Measurements from ENCODE around the gene DYNC2I2.

Gene DYNC2I2

GRCh38 chr9:128634111-128634510, 22.5 kb downstream of the DYNC2I2 start:
- Histone ChIP-seq H3K36me3 (ENCODE audit: insufficient read depth, low read length) (peaks cover 49% of the 10 kb centered on the region), H3K27me3 (ENCODE audit: control insufficient read depth in 1 of 2, insufficient read depth in 2 of 2, low read length in 2 of 2) (no peaks in the 10 kb centered on the region), H3K4me3 (ENCODE audit: low read depth in 1 of 2, low read length in 2 of 2) (no peak overlapping the region), H3K9ac (ENCODE audit: low read length) (no peak overlapping the region), H3K27ac (ENCODE audit: low read depth, low read length) (no peak overlapping the region), H3K9me3 (ENCODE audit: low read length) (no peaks in the 10 kb centered on the region), H3K4me1 (ENCODE audit: insufficient read depth, low read length) (peaks cover 17% of the 10 kb centered on the region)

GRCh38 chr9:128633601-128634000, 23.0 kb downstream of the DYNC2I2 start:
- Histone ChIP-seq H3K27me3 (ENCODE audit: control insufficient read depth in 1 of 2, insufficient read depth in 2 of 2, low read length in 2 of 2) (no peaks in the 10 kb centered on the region), H3K9me3 (ENCODE audit: low read length) (no peaks in the 10 kb centered on the region), H3K27ac (ENCODE audit: low read depth, low read length) (no peak overlapping the region), H3K36me3 (ENCODE audit: insufficient read depth, low read length) (peaks cover 54% of the 10 kb centered on the region), H3K4me3 (ENCODE audit: low read depth in 1 of 2, low read length in 2 of 2) (no peak overlapping the region), H3K9ac (ENCODE audit: low read length) (no peak overlapping the region), H3K4me1 (ENCODE audit: insufficient read depth, low read length) (peaks cover 21% of the 10 kb centered on the region)

- no peak overlapping the region for H3K9ac ChIP-seq (ENCODE audit: low read length)
- no peaks in the 10 kb centered on the region for H3K9me3 ChIP-seq (ENCODE audit: low read length)
- no peaks in the 10 kb centered on the region for H3K27me3 ChIP-seq (ENCODE audit: control insufficient read depth in 1 of 2, insufficient read depth in 2 of 2, low read length in 2 of 2)
- H3K4me3 ChIP-seq (ENCODE audit: low read depth in 1 of 2, low read length in 2 of 2) = no peak overlapping the region
- peaks cover 22% of the 10 kb centered on the region for H3K4me1 ChIP-seq (ENCODE audit: insufficient read depth, low read length)
- peaks cover 60% of the 10 kb centered on the region for H3K36me3 ChIP-seq (ENCODE audit: insufficient read depth, low read length)
- H3K27ac ChIP-seq (ENCODE audit: low read depth, low read length) = no peak overlapping the region
Observed at GRCh38 chr9:128633057-128633456, 23.6 kb downstream of the DYNC2I2 start.

GRCh38 chr9:128632486-128632885, 24.2 kb downstream of the DYNC2I2 start:
- Histone ChIP-seq H3K9me3 (ENCODE audit: low read length) (no peaks in the 10 kb centered on the region), H3K4me1 (ENCODE audit: insufficient read depth, low read length) (peaks cover 22% of the 10 kb centered on the region), H3K27me3 (ENCODE audit: control insufficient read depth in 1 of 2, insufficient read depth in 2 of 2, low read length in 2 of 2) (no peaks in the 10 kb centered on the region), H3K27ac (ENCODE audit: low read depth, low read length) (no peak overlapping the region), H3K4me3 (ENCODE audit: low read depth in 1 of 2, low read length in 2 of 2) (no peak overlapping the region), H3K9ac (ENCODE audit: low read length) (no peak overlapping the region), H3K36me3 (ENCODE audit: insufficient read depth, low read length) (peaks cover 65% of the 10 kb centered on the region)

- Histone ChIP-seq H3K4me1 (ENCODE audit: insufficient read depth, low read length) (peaks cover 22% of the 10 kb centered on the region), H3K27ac (ENCODE audit: low read depth, low read length) (no peak overlapping the region), H3K9me3 (ENCODE audit: low read length) (no peaks in the 10 kb centered on the region), H3K27me3 (ENCODE audit: control insufficient read depth in 1 of 2, insufficient read depth in 2 of 2, low read length in 2 of 2) (no peaks in the 10 kb centered on the region), H3K4me3 (ENCODE audit: low read depth in 1 of 2, low read length in 2 of 2) (no peak overlapping the region), H3K36me3 (ENCODE audit: insufficient read depth, low read length) (peaks cover 70% of the 10 kb centered on the region), H3K9ac (ENCODE audit: low read length) (no peak overlapping the region)
Observed at GRCh38 chr9:128632066-128632465, 24.6 kb downstream of the DYNC2I2 start.

- Histone ChIP-seq H3K27ac (ENCODE audit: low read depth, low read length) (no peak overlapping the region), H3K36me3 (ENCODE audit: insufficient read depth, low read length) (peaks cover 74% of the 10 kb centered on the region), H3K27me3 (ENCODE audit: control insufficient read depth in 1 of 2, insufficient read depth in 2 of 2, low read length in 2 of 2) (no peaks in the 10 kb centered on the region), H3K9me3 (ENCODE audit: low read length) (no peaks in the 10 kb centered on the region), H3K4me1 (ENCODE audit: insufficient read depth, low read length) (peaks cover 22% of the 10 kb centered on the region), H3K4me3 (ENCODE audit: low read depth in 1 of 2, low read length in 2 of 2) (no peak overlapping the region), H3K9ac (ENCODE audit: low read length) (no peak overlapping the region)
Observed at GRCh38 chr9:128631636-128632035, 25.0 kb downstream of the DYNC2I2 start.

GRCh38 chr9:128629852-128630545, 26.6 kb downstream of the DYNC2I2 start:
- no peak overlapping the region for H3K4me3 ChIP-seq (ENCODE audit: low read depth in 1 of 2, low read length in 2 of 2)
- no peaks in the 10 kb centered on the region for H3K9me3 ChIP-seq (ENCODE audit: low read length)
- peaks cover 9% of the 10 kb centered on the region for H3K4me1 ChIP-seq (ENCODE audit: insufficient read depth, low read length)
- H3K36me3 ChIP-seq (ENCODE audit: insufficient read depth, low read length) = peaks cover 90% of the 10 kb centered on the region
- H3K27ac ChIP-seq (ENCODE audit: low read depth, low read length) = no peak overlapping the region
- no peaks in the 10 kb centered on the region for H3K27me3 ChIP-seq (ENCODE audit: control insufficient read depth in 1 of 2, insufficient read depth in 2 of 2, low read length in 2 of 2)
- no peak overlapping the region for H3K9ac ChIP-seq (ENCODE audit: low read length)

- Histone ChIP-seq H3K36me3 (ENCODE audit: insufficient read depth, low read length) (peaks cover 93% of the 10 kb centered on the region), H3K27me3 (ENCODE audit: control insufficient read depth in 1 of 2, insufficient read depth in 2 of 2, low read length in 2 of 2) (no peaks in the 10 kb centered on the region), H3K9me3 (ENCODE audit: low read length) (no peaks in the 10 kb centered on the region), H3K4me1 (ENCODE audit: insufficient read depth, low read length) (peaks cover 5% of the 10 kb centered on the region), H3K27ac (ENCODE audit: low read depth, low read length) (no peak overlapping the region), H3K9ac (ENCODE audit: low read length) (no peak overlapping the region), H3K4me3 (ENCODE audit: low read depth in 1 of 2, low read length in 2 of 2) (no peak overlapping the region)
Observed at GRCh38 chr9:128629136-128629535, 27.5 kb downstream of the DYNC2I2 start.

GRCh38 chr9:128628471-128629048, 28.1 kb downstream of the DYNC2I2 start:
- no peak overlapping the region for H3K9ac ChIP-seq (ENCODE audit: low read length)
- H3K4me3 ChIP-seq (ENCODE audit: low read depth in 1 of 2, low read length in 2 of 2) = no peak overlapping the region
- no peaks in the 10 kb centered on the region for H3K27me3 ChIP-seq (ENCODE audit: control insufficient read depth in 1 of 2, insufficient read depth in 2 of 2, low read length in 2 of 2)
- H3K9me3 ChIP-seq (ENCODE audit: low read length) = no peaks in the 10 kb centered on the region
- H3K36me3 ChIP-seq (ENCODE audit: insufficient read depth, low read length) = peaks cover 89% of the 10 kb centered on the region
- H3K27ac ChIP-seq (ENCODE audit: low read depth, low read length) = no peak overlapping the region
- peaks cover 5% of the 10 kb centered on the region for H3K4me1 ChIP-seq (ENCODE audit: insufficient read depth, low read length)

GRCh38 chr9:128627906-128628305, 28.7 kb downstream of the DYNC2I2 start:
- peaks cover 5% of the 10 kb centered on the region for H3K4me1 ChIP-seq (ENCODE audit: insufficient read depth, low read length)
- H3K36me3 ChIP-seq (ENCODE audit: insufficient read depth, low read length) = peaks cover 88% of the 10 kb centered on the region
- H3K27ac ChIP-seq (ENCODE audit: low read depth, low read length) = no peak overlapping the region
- H3K9ac ChIP-seq (ENCODE audit: low read length) = no peak overlapping the region
- H3K27me3 ChIP-seq (ENCODE audit: control insufficient read depth in 1 of 2, insufficient read depth in 2 of 2, low read length in 2 of 2) = no peaks in the 10 kb centered on the region
- H3K9me3 ChIP-seq (ENCODE audit: low read length) = no peaks in the 10 kb centered on the region
- H3K4me3 ChIP-seq (ENCODE audit: low read depth in 1 of 2, low read length in 2 of 2) = no peak overlapping the region

- no peak overlapping the region for H3K27ac ChIP-seq (ENCODE audit: low read depth, low read length)
- no peak overlapping the region for H3K4me3 ChIP-seq (ENCODE audit: low read depth in 1 of 2, low read length in 2 of 2)
- peaks cover 81% of the 10 kb centered on the region for H3K36me3 ChIP-seq (ENCODE audit: insufficient read depth, low read length)
- H3K9ac ChIP-seq (ENCODE audit: low read length) = no peak overlapping the region
- H3K4me1 ChIP-seq (ENCODE audit: insufficient read depth, low read length) = peaks cover 5% of the 10 kb centered on the region
- no peaks in the 10 kb centered on the region for H3K27me3 ChIP-seq (ENCODE audit: control insufficient read depth in 1 of 2, insufficient read depth in 2 of 2, low read length in 2 of 2)
- no peaks in the 10 kb centered on the region for H3K9me3 ChIP-seq (ENCODE audit: low read length)
Observed at GRCh38 chr9:128627127-128627715, 29.4 kb downstream of the DYNC2I2 start.
